Measurements from ENCODE around the gene RPL18A.

RPL18A gene

DNA sequence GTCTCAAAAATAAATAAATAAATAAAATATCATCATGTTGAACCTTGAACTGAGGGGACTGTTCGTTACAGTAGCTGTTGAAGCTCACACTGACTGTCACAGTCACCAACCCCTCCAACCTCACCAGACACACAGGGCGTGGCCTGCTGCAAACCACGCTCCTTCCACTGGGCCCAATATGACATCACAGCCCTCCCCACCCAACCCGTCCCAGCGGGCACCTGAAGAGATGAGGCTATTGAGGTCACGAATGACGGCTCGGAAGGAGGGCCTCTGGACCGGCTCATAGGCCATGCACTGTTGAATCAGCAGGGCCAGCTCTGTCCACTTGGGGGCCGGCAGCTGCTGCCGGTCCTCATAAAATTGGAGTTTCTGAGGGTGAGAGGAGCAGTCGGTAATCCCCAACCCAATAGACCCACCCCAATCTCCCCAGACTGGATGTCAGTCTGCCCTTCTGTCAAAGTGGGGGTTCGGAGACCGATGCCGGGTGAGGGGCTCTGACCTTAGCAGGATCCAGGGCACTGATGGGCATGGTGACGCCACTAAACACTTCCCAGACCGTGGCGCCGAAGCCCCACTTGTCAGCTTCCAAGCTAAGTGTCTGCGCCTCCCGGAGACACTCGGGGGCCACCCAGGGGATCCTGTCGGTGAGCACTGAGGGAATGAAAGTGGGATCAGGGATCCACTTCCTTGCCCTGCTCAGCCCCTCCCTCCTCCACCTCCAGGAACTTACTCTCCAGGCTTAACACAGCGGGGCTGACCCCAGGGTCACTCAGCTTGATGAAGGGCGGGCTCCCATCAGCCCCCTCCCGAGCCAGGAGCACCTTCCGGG lies 25.1 kb upstream of the RPL18A start:
- TF ChIP-seq POLR2A (IDR thresholded peaks at IDR 0.05; ENCODE audit: low read depth, low read length), result no peak
- DNase-seq (ENCODE audit: insufficient read length, low spot score) (no peak), FAIRE-seq (no peak)

DNA sequence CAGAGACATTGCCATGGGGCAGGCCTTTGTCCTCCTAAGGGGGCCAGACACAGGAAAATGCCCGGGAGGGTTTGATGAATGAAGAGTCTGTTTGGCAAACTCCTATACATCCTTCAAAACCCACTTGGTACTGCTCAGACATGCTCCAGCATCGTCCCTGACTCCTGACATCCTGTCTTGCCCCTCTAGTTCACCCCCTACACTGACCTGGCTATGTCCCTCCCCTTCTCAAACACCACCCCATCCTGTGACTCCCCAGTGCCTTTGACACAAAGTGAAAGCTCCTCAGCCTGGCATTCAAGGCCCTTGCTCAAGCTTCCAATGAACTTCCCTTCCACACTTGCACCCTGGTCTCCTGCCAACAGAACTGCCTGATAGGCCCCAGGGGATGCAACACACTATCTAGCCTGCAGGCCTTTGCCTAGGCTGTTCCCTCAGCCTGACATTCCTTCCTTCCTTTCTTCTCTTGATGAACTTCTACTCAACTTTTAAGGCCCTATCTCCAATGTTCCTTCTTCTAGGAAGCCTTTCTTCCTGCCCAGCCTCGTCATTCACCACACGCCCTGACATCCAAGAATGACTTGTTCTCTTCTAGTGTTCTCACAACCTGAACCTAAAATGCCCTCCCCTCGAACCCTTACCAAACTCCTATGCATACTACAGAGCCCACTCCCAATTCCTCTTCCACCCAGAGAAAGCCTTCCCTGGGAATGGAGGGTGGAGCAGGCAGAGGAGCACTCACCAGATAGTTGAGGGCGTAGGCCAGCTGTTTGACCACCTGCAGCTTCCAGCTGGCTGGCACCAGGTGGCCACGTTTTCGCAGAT lies 24.3 kb upstream of the RPL18A start:
- no peak for FAIRE-seq
- no peak for DNase-seq (ENCODE audit: insufficient read length, low spot score)
- TF ChIP-seq POLR2A (IDR thresholded peaks at IDR 0.05; ENCODE audit: low read depth, low read length), result no peak

DNA sequence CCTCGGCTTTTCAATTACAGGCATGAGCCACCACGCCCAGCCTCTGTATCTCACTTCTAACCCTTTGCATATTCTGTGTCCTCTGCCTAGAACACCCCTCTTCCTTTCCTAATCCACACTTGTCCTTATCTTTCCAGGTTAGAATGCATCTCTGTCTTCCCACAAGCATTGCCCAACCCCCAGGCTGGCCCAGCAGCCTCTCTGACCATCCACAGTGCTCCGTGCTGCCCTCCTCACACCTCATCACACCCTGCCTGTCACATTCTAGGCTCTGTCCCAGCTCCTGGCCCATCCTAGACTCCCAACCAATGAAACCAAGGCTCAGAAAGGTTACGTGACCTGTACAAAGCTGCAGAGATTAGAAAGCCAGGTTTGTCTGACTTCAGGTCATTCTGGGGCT lies 23.2 kb upstream of the RPL18A start:
- FAIRE-seq (no peak), DNase-seq (ENCODE audit: insufficient read length, low spot score) (no peak)
- no peak for TF ChIP-seq POLR2A (IDR thresholded peaks at IDR 0.05; ENCODE audit: low read depth, low read length)

DNA sequence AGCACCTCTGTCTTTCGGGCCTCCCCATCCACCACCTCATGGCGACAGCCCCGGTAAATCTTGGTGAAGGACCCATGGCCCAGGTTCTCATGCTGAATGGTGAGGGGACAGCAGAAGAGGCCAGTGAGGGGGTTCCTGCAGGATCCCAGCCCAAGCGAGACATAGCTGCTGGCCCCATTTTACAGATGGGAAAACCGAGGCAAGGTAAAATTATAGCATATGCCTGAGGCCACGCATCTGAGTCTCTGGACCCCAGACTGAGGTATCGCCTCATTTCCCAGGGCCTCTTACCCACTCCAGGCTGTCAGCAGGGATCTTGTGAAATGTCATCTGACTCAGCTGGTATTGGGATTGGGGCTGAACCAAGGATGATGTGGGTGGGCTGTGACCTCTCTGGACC lies 21.7 kb upstream of the RPL18A start:
- no peak for TF ChIP-seq POLR2A (IDR thresholded peaks at IDR 0.05; ENCODE audit: low read depth, low read length)
- FAIRE-seq (no peak), DNase-seq (ENCODE audit: insufficient read length, low spot score) (no peak)

DNA sequence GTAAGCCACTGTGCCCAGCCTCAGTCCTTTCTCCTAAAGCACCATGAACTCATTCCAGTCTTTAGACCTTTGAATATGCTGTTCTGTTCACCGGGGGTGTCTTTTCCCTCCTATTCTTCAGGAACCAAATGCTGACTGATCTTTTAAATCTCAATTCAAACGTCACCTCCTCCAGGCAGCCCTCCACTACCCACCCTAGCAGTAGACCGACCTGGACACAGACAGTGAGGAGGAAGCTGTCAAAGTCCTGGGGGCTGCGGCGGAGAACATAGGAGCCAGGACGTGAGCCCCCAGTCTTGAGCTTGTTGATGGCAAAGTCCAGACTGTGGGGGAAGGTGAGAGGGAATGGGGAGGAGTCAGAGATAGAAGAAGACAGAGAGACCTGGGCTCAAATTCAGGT lies 19.7 kb upstream of the RPL18A start:
- FAIRE-seq (no peak), DNase-seq (ENCODE audit: insufficient read length, low spot score) (no peak)
- no peak for TF ChIP-seq POLR2A (IDR thresholded peaks at IDR 0.05; ENCODE audit: low read depth, low read length)

DNA sequence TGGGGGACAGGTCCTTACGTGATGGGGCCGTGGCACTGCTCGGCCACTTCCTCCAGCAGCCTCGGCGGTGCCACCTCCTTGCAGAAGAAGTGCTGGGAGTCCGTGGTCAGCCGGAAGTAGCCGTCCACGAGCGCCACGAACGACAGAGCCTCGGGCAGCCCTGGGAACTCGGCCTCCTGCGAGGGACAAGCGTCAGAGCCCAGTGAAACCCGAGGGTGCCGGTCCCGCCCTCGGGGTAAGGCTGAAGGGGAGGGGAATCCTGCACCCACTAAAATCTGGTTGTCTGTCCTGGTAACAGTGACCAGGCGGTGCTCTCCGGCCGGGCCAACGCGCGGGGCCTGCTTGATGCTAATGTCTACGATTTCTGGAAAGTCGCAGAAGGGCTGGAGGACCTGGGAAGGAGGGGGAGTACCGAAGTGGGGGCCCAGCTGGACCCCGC lies 18.3 kb upstream of the RPL18A start:
- no peak for FAIRE-seq

DNA sequence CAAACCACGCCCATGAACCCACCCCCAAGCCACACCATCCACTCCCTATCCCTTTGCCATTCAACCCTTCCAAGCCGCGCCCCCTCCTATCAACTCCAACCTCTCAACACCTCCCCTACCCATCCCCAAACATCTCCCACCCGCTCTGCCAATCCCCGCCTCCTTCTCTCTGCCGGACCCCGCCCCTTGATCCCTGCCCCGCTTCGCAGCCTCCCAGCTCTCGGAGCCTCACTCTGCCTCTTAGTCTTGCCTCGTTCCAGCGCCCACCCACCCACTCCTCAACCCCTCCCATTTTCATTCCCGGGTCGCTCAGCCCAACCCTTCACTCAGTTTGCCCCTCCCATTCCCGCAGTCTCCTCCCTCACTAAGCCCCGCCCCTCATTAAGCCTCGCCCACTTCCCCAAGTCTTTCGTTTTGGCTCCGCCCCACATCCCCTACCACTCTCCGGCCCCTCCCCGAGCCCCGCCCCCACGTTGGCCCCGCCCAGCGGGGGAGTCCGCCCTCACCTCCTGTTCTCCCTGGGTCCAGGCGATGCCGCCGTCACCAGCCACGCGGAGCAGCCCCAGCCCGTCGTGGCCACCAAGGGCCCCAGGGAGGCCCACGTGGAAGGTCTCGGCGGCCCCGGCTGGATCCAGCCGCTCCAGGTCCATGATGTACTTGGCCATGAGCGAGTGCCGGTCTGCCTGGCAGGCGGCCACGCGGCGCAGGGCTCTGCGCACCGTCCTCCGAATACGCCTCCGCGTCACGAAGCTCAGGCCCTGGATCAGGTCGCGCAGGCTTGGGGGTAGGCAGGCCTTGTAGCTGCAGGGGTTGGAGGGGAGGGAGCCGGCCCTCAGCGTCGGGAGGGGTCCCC lies 17.7 kb upstream of the RPL18A start:
- DNase-seq (ENCODE audit: insufficient read length, low spot score) (peak; percentile 82), FAIRE-seq (no peak)
- TF ChIP-seq POLR2A (IDR thresholded peaks at IDR 0.05; ENCODE audit: low read depth, low read length), result no peak

More for the DNA sequence above, 18.3 kb upstream of the RPL18A start:
- DNase-seq (ENCODE audit: insufficient read length, low spot score), result peak; percentile 61
- no peak for TF ChIP-seq POLR2A (IDR thresholded peaks at IDR 0.05; ENCODE audit: low read depth, low read length)

DNA sequence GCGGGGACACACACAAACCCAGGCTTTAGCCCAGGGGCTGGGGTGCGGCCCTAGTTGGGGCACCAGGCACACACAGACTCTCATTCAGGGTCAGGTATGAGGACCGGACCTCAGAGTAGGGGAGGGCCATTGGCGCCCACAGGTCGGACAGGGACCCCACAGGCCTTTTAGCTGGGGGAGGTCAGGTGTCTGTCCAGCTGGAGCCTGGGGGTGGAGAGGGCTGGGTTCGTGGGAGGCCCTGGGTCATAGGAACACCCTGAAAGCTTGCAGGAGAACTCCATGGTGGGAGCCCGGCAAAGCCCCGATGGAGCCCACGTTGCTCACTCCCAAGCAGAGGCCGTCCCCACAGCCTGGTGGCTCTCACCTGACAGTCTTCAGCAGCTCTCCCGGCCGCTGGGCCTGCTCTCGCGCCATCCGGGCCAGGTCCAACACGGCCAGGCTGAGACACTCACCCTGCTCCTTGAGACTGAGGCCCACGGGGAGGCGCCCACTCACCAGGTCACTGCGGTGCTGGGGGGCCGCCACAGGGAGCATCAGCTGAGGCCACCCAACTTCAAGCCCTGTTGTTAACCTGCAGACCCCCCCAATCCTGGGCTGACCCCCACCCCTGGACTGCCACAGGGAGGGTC lies 16.9 kb upstream of the RPL18A start:
- FAIRE-seq, result no peak
- no peak for TF ChIP-seq POLR2A (IDR thresholded peaks at IDR 0.05; ENCODE audit: low read depth, low read length)
- DNase-seq (ENCODE audit: insufficient read length, low spot score), result no peak

DNA sequence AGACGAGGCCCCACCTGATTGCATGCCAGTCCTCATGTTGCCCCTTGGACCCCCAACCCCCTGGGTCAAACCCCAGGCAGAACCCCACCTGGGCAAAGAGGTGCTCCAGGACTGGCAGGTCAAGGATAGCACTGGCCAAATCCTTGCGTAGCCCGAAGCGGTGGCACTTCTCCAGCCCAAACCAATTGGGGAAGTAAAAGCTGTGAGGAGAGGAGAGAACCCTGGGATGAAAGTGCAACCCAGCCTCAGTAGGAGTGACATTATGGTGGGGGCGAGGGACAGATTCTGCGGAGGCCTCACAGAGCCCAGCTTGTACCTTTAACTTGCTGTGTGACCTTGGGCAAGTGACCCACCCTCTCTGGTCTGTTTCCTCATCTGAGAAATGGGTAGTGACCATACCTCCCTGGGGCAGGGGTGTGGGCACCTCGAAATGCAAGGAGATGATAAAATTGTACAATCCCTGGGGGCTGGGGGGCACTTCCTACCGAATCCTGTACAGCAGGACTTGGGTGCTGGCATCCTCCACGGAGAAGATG lies 16.4 kb upstream of the RPL18A start:
- TF ChIP-seq POLR2A (IDR thresholded peaks at IDR 0.05; ENCODE audit: low read depth, low read length), result no peak
- no peak for FAIRE-seq

DNA sequence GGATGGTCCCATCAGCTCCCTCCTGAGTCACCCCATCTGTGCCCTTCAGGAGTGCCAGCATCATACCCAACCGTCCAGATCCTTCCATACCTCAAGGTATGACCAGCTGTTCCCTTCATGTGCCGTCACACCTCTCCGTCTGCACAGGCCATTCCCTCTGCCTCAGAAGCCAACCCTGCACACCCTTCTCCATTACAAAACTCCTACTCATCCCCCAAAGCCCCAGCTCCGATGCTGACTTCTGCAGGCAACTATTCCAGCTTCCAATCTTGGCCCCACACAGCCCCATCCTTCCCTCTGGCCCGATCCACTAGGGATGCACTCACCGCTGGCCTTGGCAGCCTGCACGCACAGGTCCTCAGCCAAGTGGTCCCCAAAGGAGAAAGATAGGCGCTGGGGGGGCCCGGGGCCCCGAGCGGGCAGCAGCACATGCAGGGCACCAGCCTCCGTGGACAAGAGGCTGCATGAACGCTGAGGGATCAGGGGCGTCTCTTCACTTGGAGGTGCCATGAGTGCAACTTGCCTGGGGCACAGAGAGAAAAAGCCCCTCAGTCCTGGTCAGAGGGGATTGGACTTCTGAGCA lies 15.7 kb upstream of the RPL18A start:
- no peak for TF ChIP-seq POLR2A (IDR thresholded peaks at IDR 0.05; ENCODE audit: low read depth, low read length)
- DNase-seq (ENCODE audit: insufficient read length, low spot score) (no peak), FAIRE-seq (no peak)

More for the DNA sequence above, 16.4 kb upstream of the RPL18A start:
- no peak for DNase-seq (ENCODE audit: insufficient read length, low spot score)

DNA sequence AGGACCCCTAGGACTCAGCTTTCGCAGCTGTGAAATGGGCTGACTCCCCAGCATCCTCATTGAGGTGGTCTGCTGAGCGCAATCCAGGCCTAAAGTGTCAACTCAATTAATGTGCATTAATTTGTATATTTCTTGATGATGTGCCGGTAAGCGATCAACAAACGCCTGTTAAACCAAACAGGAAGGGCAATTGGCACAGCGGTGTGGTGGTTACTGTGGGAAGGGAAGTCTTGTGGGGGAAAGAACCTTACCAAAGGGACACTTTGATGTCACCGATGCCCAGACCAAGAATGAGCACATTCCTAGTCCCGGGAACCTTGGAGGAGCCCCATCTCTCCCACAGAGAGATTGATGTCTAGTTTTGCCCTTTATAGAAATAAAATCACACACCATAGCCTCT lies 13.6 kb upstream of the RPL18A start:
- FAIRE-seq, result no peak
- TF ChIP-seq POLR2A (IDR thresholded peaks at IDR 0.05; ENCODE audit: low read depth, low read length), result no peak
- no peak for DNase-seq (ENCODE audit: insufficient read length, low spot score)

DNA sequence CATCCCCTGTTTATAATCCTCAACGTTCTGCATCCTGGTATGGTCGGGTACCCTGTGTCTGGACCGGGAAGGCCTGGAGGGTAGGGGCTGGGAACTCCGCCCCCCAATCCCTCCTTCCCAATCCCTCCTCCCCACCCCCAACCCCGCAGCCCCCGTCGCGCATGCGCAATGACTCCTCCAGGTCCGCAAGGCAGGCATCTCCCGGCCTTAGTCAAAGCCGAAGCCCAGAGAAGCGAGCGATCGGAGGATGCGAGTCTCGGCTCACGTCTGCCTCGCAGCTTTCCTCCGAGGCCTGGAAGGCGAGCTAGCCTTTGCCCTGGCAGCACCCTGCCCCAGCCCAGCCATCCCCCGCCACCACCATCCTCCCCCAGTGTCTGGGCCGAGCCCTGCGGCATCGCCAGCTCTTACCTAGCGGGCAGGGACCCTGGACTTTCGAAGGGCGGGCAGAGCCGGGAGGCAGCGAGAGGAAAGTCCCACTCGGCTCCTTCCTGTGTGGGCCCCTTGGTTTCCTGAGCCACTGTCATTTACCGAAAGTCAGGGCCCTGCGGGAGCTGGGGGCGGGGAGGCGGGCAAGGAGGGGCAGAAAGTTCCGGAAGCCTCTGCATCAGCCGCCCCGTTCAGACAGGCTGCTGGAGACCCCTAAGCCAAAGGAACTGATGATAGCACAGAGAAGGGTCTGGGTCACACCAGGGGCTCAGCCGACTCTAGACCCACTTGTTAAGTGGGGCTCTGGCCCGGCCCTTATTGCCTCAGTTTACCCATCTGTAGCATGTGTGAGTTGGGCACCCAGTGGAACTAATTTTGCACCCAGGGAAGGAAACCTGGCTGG lies 12.0 kb upstream of the RPL18A start, which contains the start of gene JAK3:
JAK3 (minus strand) TSS at position 445 of the 829 bp plus-strand sequence. CDS start 3,565 bp downstream, outside the sequence.
- DNase-seq (ENCODE audit: insufficient read length, low spot score), result no peak
- no peak for FAIRE-seq
- TF ChIP-seq POLR2A (IDR thresholded peaks at IDR 0.05; ENCODE audit: low read depth, low read length), result no peak
